HFFc6 (cell line): Measurements from ENCODE around the gene CACNA1C. TPM values are rescaled to one million over a fixed set of nuclear protein-coding genes. Genes with fewer than 3 reads are reported as not detected.
A peak's percentile ranks its signal among the peaks of the same experiment; 100 is the strongest.

Experiments
- DNase-seq: peaks from one replicate; pipeline ENCODE4 v3.0.0-alpha.2; 2018
- H3K27ac Mint-ChIP-seq: 2 replicates; pipeline ENCODE4 v1.8.0; 2020; ENCODE audit warnings: mild to moderate bottlenecking, mixed read lengths
- H3K27me3 Mint-ChIP-seq: 2 replicates; pipeline ENCODE4 v1.8.0; 2021; ENCODE audit warnings: mild to moderate bottlenecking, moderate library complexity, mixed read lengths; ENCODE audit not compliant: insufficient read depth
- H3K36me3 Mint-ChIP-seq: 2 replicates; pipeline ENCODE4 v1.8.0; 2021; ENCODE audit warnings: low read depth, mixed read lengths
- H3K4me1 Mint-ChIP-seq: 2 replicates; pipeline ENCODE4 v1.8.0; 2020; ENCODE audit warnings: low read depth, mixed read lengths
- H3K4me3 Mint-ChIP-seq: 2 replicates; pipeline ENCODE4 v1.8.0; 2020; ENCODE audit warnings: mild to moderate bottlenecking, moderate library complexity, mixed read lengths
- H3K9me3 Mint-ChIP-seq: 2 replicates; pipeline ENCODE4 v1.8.0; 2020; ENCODE audit warnings: mild to moderate bottlenecking, mixed read lengths
- total RNA-seq, 6 experiments: library from RNA; stranded (reverse); fragmentation: NEBNext Ultra II Directional; extraction: Animal tissue kit (Norgen Biotek cat#: 25700); gene quantifications; 2 replicates in 1 of 6; 3 replicates in 5 of 6; pipeline ENCODE4 v1.2.3, GENCODE V29; 2021
- TF ChIP-seq, protein P1 (sequence below): fragments of 200-600 bp; sonication (generic); IDR thresholded peaks from 2 replicates; pipeline ENCODE4 v1.5.0; 2021; ENCODE audit warnings: antibody characterized with exemption, mild to moderate bottlenecking

CACNA1C gene
- total RNA-seq, 6 experiments from 2014 or later = 6.7 to 11.5 (median 10.6) TPM

- TF ChIP-seq, protein P1, sequence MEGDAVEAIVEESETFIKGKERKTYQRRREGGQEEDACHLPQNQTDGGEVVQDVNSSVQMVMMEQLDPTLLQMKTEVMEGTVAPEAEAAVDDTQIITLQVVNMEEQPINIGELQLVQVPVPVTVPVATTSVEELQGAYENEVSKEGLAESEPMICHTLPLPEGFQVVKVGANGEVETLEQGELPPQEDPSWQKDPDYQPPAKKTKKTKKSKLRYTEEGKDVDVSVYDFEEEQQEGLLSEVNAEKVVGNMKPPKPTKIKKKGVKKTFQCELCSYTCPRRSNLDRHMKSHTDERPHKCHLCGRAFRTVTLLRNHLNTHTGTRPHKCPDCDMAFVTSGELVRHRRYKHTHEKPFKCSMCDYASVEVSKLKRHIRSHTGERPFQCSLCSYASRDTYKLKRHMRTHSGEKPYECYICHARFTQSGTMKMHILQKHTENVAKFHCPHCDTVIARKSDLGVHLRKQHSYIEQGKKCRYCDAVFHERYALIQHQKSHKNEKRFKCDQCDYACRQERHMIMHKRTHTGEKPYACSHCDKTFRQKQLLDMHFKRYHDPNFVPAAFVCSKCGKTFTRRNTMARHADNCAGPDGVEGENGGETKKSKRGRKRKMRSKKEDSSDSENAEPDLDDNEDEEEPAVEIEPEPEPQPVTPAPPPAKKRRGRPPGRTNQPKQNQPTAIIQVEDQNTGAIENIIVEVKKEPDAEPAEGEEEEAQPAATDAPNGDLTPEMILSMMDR = no peak
- no peak for DNase-seq
- Mint-ChIP-seq H3K9me3 (no peaks in the 10 kb centered on the region), H3K27ac (no peak overlapping the region), H3K36me3 (no peaks in the 10 kb centered on the region), H3K4me3 (no peak overlapping the region), H3K27me3 (no peaks in the 10 kb centered on the region), H3K4me1 (peaks cover 21% of the 10 kb centered on the region)
Measured at GRCh38 chr12:2384029-2384386, 331.2 kb downstream of the CACNA1C start.

GRCh38 chr12:2384533-2385351 is 332.0 kb downstream of the CACNA1C start:
- Mint-ChIP-seq H3K36me3 (no peaks in the 10 kb centered on the region), H3K27me3 (no peaks in the 10 kb centered on the region), H3K9me3 (no peaks in the 10 kb centered on the region), H3K27ac (peak overlapping the region; percentile 85), H3K4me1 (peaks cover 21% of the 10 kb centered on the region), H3K4me3 (peak overlapping the region; percentile 80)
- TF ChIP-seq, protein P1 = no peak
- peak; percentile 65 for DNase-seq

- TF ChIP-seq, protein P1 = no peak; the same call in 1 of the 2 replicates
- no peaks in the 10 kb centered on the region for H3K27me3 Mint-ChIP-seq
- H3K36me3 Mint-ChIP-seq = peaks cover 5% of the 10 kb centered on the region
- no peak for DNase-seq
- peaks cover 21% of the 10 kb centered on the region for H3K4me1 Mint-ChIP-seq
- peak overlapping the region; percentile 85 for H3K27ac Mint-ChIP-seq
- H3K4me3 Mint-ChIP-seq = peak overlapping the region; percentile 80
- H3K9me3 Mint-ChIP-seq = no peaks in the 10 kb centered on the region
Measured at GRCh38 chr12:2385529-2385928, 332.7 kb downstream of the CACNA1C start.

DNA sequence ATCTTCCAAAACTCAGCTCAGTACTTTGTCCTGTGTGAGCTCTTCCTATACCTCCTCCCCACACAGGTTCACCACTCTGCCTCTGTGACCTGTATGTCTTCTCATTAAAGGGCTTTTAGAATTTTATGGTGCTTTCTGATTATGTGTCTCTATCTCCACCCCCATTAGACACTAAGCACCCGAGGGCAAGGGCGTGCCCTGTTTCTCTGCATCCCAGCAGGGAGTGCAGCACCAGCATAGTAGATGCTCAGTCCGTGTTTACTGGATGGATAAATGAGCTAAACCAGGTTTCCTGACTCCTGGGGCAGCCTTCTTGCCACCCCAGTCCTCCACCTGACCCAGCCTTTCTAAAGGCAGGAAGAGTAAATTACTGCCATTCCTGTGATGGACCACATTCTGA is 333.8 kb downstream of the CACNA1C start:
- Mint-ChIP-seq H3K9me3 (no peaks in the 10 kb centered on the region), H3K36me3 (peaks cover 6% of the 10 kb centered on the region), H3K4me3 (no peak overlapping the region), H3K27ac (no peak overlapping the region), H3K27me3 (no peaks in the 10 kb centered on the region), H3K4me1 (peaks cover 21% of the 10 kb centered on the region)
- TF ChIP-seq, protein P1 = no peak
- DNase-seq = no peak

DNA sequence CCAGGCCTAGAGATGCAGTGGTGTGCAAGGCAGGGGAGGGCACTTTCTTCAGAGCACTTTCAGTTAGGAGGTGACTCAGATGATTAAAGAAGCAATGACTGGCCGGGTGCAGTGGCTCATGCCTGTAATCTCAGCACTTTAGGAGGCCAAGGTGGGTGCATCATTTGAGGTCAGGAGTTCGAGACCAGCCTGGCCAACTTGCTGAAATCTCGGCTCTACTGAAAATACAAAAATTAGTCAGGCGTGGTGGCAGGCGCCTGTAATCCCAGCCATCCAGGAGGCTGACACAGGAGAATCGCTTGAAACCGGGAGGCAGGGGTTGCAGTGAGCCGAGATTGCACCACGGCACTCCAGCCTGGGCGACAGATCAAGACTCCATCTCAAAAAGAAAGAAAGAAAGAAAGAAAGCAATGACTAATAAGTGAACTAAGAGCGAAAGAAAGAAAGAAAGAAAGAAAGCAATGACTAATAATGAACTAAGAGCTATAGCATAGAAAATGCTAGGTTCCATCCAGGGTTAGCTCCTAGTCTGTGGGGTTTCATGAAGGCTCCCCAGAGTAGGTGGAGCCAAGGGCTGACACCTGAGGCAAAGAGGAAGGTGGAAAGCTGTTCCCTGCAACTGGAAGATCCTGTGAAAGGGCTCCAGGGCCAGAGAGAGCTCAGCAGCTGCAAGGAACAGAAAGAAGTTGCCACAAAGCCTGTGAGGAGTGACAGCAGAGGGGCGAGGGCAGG is 334.5 kb downstream of the CACNA1C start:
- peak; percentile 32 for DNase-seq
- Mint-ChIP-seq H3K4me1 (peaks cover 21% of the 10 kb centered on the region), H3K36me3 (peaks cover 6% of the 10 kb centered on the region), H3K27ac (no peak overlapping the region), H3K4me3 (no peak overlapping the region), H3K9me3 (no peaks in the 10 kb centered on the region), H3K27me3 (no peaks in the 10 kb centered on the region)
- TF ChIP-seq, protein P1 = no peak
